KG1 (cell line): ENCODE measurements around the gene CEP128.

ENCODE experiments used
- DNase-seq: peaks from one replicate; lab custom pipeline; 2025; lab: John Stamatoyannopoulos, UW

The CEP128 gene

GRCh38 chr14:80607430-80608190 lies 333.9 kb downstream of the CEP128 start:
- no peak for DNase-seq

GRCh38 chr14:80606347-80606772 lies 335.2 kb downstream of the CEP128 start:
- no peak for DNase-seq

- DNase-seq: no peak
These were observed 336.0 kb downstream of the CEP128 start for GRCh38 chr14:80605536-80605935.

- no peak for DNase-seq
These were observed 338.6 kb downstream of the CEP128 start for GRCh38 chr14:80602946-80603345.

- DNase-seq: no peak
These were observed 354.3 kb downstream of the CEP128 start for GRCh38 chr14:80587096-80587724.

GRCh38 chr14:80586131-80586530 lies 355.4 kb downstream of the CEP128 start:
- no peak for DNase-seq

- DNase-seq: no peak
These were observed 356.1 kb downstream of the CEP128 start for GRCh38 chr14:80585506-80585835.

- no peak for DNase-seq
These were observed 356.6 kb downstream of the CEP128 start for GRCh38 chr14:80584744-80585505.

GRCh38 chr14:80577599-80577998 lies 363.9 kb downstream of the CEP128 start:
- no peak for DNase-seq

GRCh38 chr14:80576401-80576800 lies 365.1 kb downstream of the CEP128 start:
- no peak for DNase-seq

GRCh38 chr14:80575763-80576162 lies 365.8 kb downstream of the CEP128 start:
- no peak for DNase-seq

GRCh38 chr14:80572666-80573065 lies 368.9 kb downstream of the CEP128 start:
- no peak for DNase-seq

GRCh38 chr14:80570930-80571298 lies 370.6 kb downstream of the CEP128 start:
- no peak for DNase-seq

- DNase-seq: no peak
These were observed 373.5 kb downstream of the CEP128 start for GRCh38 chr14:80567905-80568536.

- no peak for DNase-seq
These were observed 376.5 kb downstream of the CEP128 start for GRCh38 chr14:80565001-80565400.

GRCh38 chr14:80564051-80564450 lies 377.5 kb downstream of the CEP128 start:
- DNase-seq: no peak

- DNase-seq: no peak
These were observed 380.5 kb downstream of the CEP128 start for GRCh38 chr14:80560800-80561657.

GRCh38 chr14:80554139-80554538 lies 387.4 kb downstream of the CEP128 start:
- DNase-seq: no peak

- no peak for DNase-seq
These were observed 392.4 kb downstream of the CEP128 start for GRCh38 chr14:80549141-80549540.

- no peak for DNase-seq
These were observed 395.3 kb downstream of the CEP128 start for GRCh38 chr14:80545935-80546854.

- DNase-seq: no peak
These were observed 397.2 kb downstream of the CEP128 start for GRCh38 chr14:80544366-80544765.
